GM12874 (cell line): ENCODE measurements around the gene SP9.

Experiments used
- CTCF ChIP-seq: IDR thresholded peaks from 2 replicates; pipeline ENCODE4 v1.5.1; 2011; ENCODE audit warnings: low read depth, mild to moderate bottlenecking, control low read depth, low read length, moderate library complexity; ENCODE audit not compliant: insufficient read depth

SP9 gene

GRCh38 chr2:174343343-174343622, 8.5 kb downstream of the SP9 start:
- no peak for TF ChIP-seq CTCF

GRCh38 chr2:174343623-174344455, 9.1 kb downstream of the SP9 start:
- no peak for TF ChIP-seq CTCF

GRCh38 chr2:174344716-174345461, 10.1 kb downstream of the SP9 start:
- TF ChIP-seq CTCF = 0 out of 2 replicates have a peak, but pooled peaks have one; percentile 8

- 0 out of 2 replicates have a peak, but pooled peaks have one; percentile 5 for TF ChIP-seq CTCF
Measured at GRCh38 chr2:174350018-174350417, 15.3 kb downstream of the SP9 start.

GRCh38 chr2:174350593-174351181, 15.9 kb downstream of the SP9 start:
- TF ChIP-seq CTCF = no peak

GRCh38 chr2:174353004-174353403, 18.2 kb downstream of the SP9 start:
- TF ChIP-seq CTCF = no peak

- TF ChIP-seq CTCF = no peak
Measured at GRCh38 chr2:174356347-174356746, 21.6 kb downstream of the SP9 start.
